HG03175 (cell line): ENCODE measurements around the gene NEK4.
"Not testable (repeated sequence)": the region's sequence is repeated elsewhere in the genome, so short reads cannot be mapped to it uniquely, and the experiment has no call there.

Source experiments
- ATAC-seq: cut with Tn5 transposase; IDR thresholded peaks from one replicate; pipeline ENCODE4 v1.9.1; 2021; ENCODE audit warnings: mild to moderate bottlenecking, moderate library complexity; ENCODE audit not compliant: unreplicated experiment

Gene NEK4

DNA sequence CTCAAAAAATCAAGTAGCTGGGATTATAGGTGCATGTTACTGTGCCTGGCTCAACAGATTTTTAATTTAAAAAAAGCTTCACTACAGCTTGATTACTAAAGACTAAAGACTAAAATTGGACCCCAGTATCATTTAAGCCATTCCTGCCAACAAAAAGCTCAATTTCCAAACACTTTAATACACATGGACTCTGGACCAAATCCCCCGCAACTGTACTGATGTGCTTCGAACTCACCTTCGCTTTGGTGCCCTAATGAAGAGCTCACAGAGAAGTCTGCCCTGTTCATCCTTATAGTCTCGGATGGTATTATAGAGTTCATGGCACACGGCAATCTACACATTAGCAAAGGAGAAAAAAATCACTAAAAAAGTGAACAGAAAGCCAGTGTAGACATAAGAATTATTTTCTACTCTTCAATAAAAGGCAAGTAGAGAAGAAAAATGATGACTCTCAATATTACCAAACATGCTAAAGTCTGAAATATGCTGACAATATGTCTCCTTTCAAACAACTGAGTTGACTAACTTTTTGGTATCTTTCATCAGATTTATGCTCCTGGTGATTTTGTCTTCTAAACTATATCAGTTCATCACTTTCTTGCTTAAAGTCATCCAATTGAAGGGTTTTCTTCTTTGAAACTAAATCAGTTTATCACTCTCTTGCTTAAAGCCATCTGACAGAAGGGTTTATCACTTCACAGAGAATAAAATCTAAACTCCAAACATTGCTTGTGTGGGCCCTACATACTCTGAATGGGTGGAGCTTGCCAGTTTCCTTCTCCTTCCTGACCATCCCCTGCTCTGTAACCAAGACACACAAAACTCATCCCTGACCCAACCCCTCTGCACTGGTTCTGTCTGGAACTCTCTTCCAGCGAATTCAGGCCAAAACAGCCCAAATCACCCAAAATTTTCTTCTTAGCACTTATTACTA is 92.2 kb downstream of the NEK4 start:
- no peak for ATAC-seq

DNA sequence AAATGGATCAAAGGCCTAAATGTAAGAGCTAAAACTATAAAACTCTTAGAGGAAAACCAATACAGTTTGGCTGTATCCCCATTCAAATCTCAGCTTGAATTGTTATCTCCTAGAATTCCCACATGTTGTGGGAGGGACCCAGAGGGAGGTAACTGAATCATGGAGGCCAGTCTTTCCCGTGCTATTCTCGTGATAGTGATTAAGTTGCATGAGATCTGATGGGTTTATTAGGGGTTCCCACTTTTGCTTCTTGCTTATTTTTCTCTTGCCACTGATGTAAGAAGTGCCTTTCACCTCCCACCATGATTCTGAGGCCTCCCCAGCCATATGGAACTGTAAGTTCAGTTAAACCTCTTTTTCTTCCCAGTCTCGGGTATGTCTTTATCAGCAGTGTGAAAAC is 94.5 kb downstream of the NEK4 start:
- not testable (repeated sequence) for ATAC-seq

DNA sequence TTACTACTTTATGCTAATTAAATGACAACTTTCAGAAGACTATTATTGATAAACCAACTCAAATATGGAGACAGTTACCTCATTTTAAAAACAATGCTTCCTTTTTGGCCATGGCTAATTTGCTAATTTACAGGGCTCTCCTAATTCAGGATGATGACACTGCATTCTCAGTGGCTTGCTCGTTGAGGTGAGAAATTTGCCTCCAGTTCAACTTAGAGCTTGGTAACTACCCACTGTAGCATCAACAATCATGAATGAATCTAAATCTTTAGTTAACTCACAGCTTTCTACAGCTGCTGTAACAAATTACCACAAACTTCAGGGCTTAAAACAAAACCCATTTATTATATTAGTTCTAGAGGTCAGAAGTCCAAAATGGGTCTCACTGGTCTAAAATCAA is 99.1 kb downstream of the NEK4 start:
- no peak for ATAC-seq

DNA sequence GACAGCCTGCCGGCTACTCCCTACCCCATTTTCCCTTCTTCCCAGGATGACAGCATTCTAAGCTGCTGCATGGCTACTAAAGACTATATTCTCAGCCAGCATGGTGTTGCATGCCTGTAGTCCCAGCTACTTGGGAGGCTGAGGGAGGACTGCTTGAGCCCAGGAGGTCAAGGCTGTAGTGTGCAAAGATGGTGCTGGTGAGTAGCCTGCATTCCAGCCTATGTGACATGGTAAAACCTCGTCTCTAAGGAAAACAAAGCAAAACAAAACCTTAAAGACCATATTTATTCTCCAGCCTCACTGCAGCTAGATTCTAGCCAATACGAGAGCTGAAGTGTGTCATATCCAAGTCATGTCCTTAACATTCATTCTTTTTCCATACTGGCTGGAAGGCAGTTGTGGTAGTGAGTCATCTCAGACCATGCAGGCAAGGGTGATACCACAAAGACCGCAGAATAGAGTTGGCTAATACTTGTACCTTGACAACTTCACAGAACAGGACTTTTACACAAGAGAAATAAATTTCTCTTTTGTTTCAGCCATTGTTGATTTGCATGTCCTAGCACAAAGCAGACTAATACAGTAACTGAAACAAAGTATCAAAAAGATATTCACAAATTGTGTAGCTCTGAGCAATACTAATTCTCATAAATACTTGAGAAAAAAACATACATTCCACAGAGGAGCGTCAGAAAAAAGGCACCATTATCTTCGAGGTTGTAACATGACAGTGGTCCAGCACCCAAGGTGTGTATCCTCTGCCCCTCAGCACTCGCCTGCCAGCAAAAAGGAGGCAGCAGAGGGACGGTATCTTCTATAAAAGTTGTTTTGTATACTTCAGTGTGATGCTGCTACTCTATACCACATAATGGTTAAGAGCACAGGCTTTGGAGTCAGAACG is 99.9 kb downstream of the NEK4 start:
- ATAC-seq = peak; percentile 79

DNA sequence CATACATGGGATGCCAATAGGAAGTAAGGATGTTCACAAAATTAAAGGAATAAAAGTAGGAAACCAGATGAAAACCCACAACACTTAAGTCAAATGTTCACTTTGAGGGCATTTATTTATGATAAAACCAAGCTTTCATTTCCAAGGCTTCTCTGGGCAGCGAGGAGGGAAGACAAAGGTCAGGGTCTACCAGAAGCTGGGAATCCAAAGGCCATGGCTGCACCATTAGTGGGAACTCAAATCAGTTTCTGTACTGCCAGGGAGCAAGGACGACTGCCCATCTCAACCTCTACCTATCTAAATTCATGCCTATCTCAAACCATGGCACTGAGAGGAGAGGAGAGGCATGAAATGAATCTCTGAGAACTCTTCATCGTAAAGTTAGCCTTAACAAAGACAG is 107.6 kb downstream of the NEK4 start:
- ATAC-seq = no peak

DNA sequence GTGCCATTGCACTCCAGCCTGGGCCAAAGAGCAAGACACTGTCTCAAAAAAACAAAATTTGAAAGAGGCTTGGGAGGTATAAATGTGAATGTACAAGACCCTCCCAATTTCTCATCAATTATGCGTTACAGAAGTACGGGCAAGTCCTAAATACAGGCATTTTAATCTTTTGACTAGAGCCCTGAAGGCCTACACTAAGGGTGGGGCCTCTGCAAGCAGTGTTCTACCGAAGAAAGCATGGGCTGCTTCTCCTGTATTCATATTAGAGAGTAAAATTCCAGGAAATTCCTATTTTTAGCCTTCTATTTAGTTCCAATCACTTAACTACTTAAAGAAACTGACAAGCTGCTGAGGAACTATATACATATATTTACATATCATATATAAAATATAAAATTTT is 110.7 kb downstream of the NEK4 start:
- no peak for ATAC-seq
